HS-5 (cell line): Measurements from ENCODE around the gene TAL2.

Source experiments
- DNase-seq: peaks from one replicate; pipeline ENCODE4 v3.0.0-alpha.2; 2012; ENCODE audit warnings: low read depth

TAL2 gene

GRCh38 chr9:105662184-105663104 lies at the start of gene TAL2:
TSS of gene TAL2 (plus strand) at chr9:105662457. CDS start at chr9:105662497, 40 bp downstream.
- DNase-seq = no peak

GRCh38 chr9:105621001-105621400 lies 41.3 kb upstream of the TAL2 start:
- no peak for DNase-seq

- DNase-seq = no peak
Observed at GRCh38 chr9:105625088-105625487, 37.2 kb upstream of the TAL2 start.

DNA sequence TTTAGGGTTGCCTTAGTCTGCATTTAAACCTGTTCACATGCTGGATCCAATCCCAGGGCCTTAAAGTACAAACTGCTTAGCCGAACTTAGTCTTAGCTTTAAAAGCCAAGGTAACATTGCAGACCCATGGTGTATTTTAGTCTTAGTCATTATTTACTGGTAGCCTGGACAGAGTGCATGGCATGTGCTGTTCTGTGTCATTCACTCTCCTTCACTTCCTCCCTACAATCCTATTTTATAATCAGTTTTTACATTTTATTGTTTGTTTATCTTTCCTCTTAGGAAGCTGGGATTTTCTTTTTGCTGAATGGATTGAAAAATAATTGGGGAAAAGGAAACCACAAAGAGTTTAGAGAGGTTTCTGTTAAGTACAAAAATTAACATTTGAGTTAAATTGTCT lies 29.4 kb upstream of the TAL2 start:
- no peak for DNase-seq

DNA sequence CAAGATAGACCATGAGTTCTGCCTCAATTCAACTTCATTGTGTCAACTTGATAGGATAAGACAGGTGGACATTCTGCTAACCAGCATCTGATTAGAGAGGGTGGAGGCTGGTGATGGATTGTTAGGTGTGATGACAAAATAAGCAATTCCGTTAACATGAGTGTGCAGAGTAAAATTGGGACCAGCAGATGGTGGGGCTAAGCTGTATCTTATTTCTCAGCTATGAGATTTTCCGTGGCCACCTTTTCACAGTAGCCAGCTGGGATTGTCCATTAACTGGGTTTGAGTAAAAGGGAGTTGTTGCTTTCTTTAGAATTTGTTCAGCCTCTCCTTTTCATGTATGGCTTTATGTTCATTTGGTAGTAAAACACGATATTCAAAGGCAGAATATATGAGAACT lies 28.8 kb upstream of the TAL2 start:
- DNase-seq = no peak

- no peak for DNase-seq
Observed at GRCh38 chr9:105636331-105636730, 25.9 kb upstream of the TAL2 start.

GRCh38 chr9:105637787-105638395 lies 24.4 kb upstream of the TAL2 start:
- no peak for DNase-seq

- no peak for DNase-seq
Observed at GRCh38 chr9:105639936-105640335, 22.3 kb upstream of the TAL2 start.

DNA sequence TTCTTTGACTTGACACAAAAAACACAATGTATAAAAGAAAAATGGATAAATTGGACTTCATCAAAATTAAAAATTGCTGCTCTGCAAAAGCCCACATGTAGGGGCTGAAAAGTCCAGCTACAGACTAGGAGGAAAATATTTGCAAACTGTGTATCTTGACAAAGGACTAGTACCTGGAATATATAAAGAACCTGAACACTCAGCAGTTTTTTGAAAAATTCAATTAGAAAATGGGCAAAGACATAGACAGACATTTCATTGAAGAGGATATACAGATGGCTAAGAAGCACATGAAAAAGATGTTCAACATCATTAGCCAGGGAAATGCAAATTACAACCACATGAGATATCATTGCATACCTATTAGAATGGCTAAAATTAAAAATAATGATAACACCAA lies 18.5 kb upstream of the TAL2 start:
- DNase-seq = no peak

DNA sequence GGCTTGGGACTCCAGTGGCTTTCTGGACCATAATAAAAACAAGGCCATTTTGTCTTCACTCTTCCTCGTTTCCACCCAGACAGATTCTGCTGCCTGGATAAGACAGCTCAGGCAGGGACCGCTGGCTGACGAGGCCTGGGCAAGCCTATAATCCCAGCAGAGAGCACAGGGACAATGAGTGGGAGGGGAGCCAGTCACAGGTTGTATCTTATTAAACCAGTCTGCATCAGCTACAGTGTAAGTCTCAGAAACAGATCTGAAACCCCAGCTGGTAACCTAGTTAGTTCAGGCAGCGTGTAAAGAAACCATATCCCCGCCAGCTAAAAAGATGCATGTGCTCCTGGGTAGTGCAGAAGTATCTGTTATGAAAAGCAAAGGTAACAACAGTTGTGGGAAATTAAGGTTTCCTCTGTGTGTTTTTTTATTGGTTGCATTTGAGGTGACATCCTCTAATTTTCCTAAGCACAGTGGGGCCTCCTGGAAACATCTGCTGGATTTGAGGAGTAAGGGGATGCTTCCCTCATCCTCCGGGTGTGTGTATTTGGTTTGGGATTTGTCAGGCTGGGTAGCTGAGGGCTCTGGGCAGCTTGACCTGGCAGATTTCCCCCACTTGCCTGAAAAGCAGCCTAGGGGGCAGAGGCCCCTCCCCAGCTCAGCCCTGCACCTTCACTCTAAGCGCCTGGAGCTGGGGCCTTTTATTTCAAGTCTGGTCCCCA lies 15.2 kb upstream of the TAL2 start:
- no peak for DNase-seq

GRCh38 chr9:105647595-105648349 lies 14.5 kb upstream of the TAL2 start:
- DNase-seq = no peak

- no peak for DNase-seq
Observed at GRCh38 chr9:105651806-105652205, 10.5 kb upstream of the TAL2 start.

- no peak for DNase-seq
Observed at GRCh38 chr9:105656131-105656921, 5.9 kb upstream of the TAL2 start.

DNA sequence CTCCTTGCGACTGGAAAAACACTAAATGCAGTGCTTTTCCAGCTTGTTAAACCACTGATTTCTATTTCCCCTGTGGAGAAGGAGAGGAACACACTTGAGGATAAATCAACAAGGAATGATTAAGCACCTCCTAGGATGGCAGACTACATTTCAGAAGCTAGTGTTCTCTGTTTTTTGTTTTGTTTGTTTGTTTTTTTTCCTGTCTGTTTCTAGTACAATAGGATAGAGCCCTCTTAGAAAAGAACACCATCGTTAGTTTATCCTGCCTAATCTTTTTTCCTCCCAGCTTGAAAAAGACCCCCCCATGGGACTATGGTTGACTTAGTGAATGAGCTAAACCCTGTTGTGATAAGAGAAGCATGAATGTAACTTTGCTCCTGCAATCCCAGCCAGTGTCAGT lies 3.9 kb upstream of the TAL2 start:
- DNase-seq = no peak

- no peak for DNase-seq
Observed at GRCh38 chr9:105661011-105661410, 1.2 kb upstream of the TAL2 start.

DNA sequence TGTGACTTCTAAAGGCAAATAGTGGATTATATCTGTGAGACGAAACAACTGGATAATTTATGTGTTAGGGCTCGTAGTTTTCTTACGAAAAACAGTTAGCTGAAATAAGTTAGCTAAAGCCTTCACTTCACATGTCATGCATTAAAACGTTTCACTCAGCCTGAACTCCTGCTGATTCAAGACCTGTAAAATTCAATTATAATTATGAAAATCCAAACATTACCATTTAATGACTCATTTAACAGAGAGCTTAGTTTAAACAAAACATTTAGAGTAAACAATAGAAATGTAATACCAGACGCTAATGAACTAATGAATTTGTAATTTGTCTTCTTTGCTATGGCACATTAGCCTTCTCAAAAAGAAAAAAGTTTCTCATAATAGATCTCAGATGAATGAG lies 1.7 kb downstream of the TAL2 start:
- no peak for DNase-seq

DNA sequence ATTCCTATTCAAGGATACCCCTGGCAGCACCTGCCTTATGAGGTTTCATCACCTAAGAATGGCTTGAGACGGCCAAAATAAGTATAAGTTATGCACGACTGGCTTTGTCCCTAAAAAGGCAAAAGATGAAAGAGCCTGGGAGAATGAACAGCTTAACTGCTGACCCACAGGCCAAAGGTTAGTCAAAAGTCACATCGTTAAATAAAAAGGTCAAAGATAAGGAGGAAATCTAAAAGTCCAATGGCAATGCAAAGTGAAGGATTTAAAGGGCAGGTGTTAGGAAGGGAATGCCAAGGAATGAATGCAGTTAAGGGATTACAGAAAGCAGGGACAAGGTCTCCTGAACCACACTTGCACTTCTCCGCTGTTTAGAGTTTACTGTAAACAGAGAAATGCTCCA lies 5.6 kb downstream of the TAL2 start:
- no peak for DNase-seq

GRCh38 chr9:105670315-105670714 lies 8.1 kb downstream of the TAL2 start:
- no peak for DNase-seq

GRCh38 chr9:105670775-105671174 lies 8.5 kb downstream of the TAL2 start:
- no peak for DNase-seq

GRCh38 chr9:105672711-105673234 lies 10.5 kb downstream of the TAL2 start:
- DNase-seq = no peak

DNA sequence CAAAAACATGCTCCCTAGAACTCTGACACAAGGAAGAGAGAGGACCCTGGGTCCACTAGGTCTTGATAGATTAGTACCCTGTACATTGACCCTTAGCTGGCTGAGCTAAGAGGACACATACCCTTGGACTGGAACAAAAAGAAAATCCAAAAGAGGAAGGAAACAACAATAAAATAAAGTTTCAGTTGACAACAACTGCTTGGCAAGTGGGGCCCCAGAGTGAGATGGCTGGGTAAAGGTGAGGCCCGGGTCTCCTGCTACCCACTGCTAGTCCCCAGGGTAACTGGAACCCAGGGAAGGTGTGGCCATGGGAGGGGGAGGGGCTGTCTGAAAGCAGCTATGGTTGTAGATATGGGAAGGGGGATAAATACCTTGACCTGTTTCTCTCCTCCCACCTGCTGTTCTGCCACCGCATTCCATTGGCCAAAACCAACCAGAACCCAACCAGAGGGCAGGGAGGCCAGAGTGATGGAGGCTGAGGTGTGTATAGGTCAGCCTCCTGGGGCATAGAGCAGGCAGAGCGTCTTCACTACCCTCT lies 11.7 kb downstream of the TAL2 start:
- DNase-seq = no peak
